ENCODE measurements around the gene PIAS2.
"Not testable (repeated sequence)": the region's sequence is repeated elsewhere in the genome, so short reads cannot be mapped to it uniquely, and the experiment has no call there.

PIAS2 gene

GRCh38 chr18:46868169-46868921, 49.0 kb downstream of the PIAS2 start:
- Histone ChIP-seq H3K4me3 (ENCODE audit: insufficient read depth, low read depth, low read length, poor library complexity, severe bottlenecking) (no peak overlapping the region), H3K9me3 (ENCODE audit: control insufficient read depth, low read length) (peaks cover 10% of the 10 kb centered on the region), H3K27me3 (replicated peaks; ENCODE audit: control insufficient read depth, insufficient read depth, low read length, poor library complexity, severe bottlenecking) (no peaks in the 10 kb centered on the region), H3K36me3 (ENCODE audit: control insufficient read depth, insufficient read depth, low read length) (peaks cover 3% of the 10 kb centered on the region), H3K4me1 (ENCODE audit: control insufficient read depth, insufficient read depth, low read length, poor library complexity, severe bottlenecking) (no peaks in the 10 kb centered on the region), H3K27ac (ENCODE audit: insufficient read depth, low read length, poor library complexity, severe bottlenecking) (no peak overlapping the region)
- DNase-seq = no peak

GRCh38 chr18:46867367-46868143, 49.8 kb downstream of the PIAS2 start:
- no peaks in the 10 kb centered on the region for H3K4me1 ChIP-seq (ENCODE audit: control insufficient read depth, insufficient read depth, low read length, poor library complexity, severe bottlenecking)
- H3K27ac ChIP-seq (ENCODE audit: insufficient read depth, low read length, poor library complexity, severe bottlenecking) = no peak overlapping the region
- no peak overlapping the region for H3K4me3 ChIP-seq (ENCODE audit: insufficient read depth, low read depth, low read length, poor library complexity, severe bottlenecking)
- peaks cover 3% of the 10 kb centered on the region for H3K36me3 ChIP-seq (ENCODE audit: control insufficient read depth, insufficient read depth, low read length)
- peaks cover 10% of the 10 kb centered on the region for H3K9me3 ChIP-seq (ENCODE audit: control insufficient read depth, low read length)
- H3K27me3 ChIP-seq (replicated peaks; ENCODE audit: control insufficient read depth, insufficient read depth, low read length, poor library complexity, severe bottlenecking) = no peaks in the 10 kb centered on the region
- DNase-seq = no peak

- Histone ChIP-seq H3K4me3 (ENCODE audit: insufficient read depth, low read depth, low read length, poor library complexity, severe bottlenecking) (no peak overlapping the region), H3K9me3 (ENCODE audit: control insufficient read depth, low read length) (peaks cover 10% of the 10 kb centered on the region), H3K4me1 (ENCODE audit: control insufficient read depth, insufficient read depth, low read length, poor library complexity, severe bottlenecking) (no peaks in the 10 kb centered on the region), H3K36me3 (ENCODE audit: control insufficient read depth, insufficient read depth, low read length) (no peaks in the 10 kb centered on the region), H3K27me3 (replicated peaks; ENCODE audit: control insufficient read depth, insufficient read depth, low read length, poor library complexity, severe bottlenecking) (no peaks in the 10 kb centered on the region), H3K27ac (ENCODE audit: insufficient read depth, low read length, poor library complexity, severe bottlenecking) (no peak overlapping the region)
- DNase-seq = no peak
Observed at GRCh38 chr18:46866523-46866922, 50.8 kb downstream of the PIAS2 start.

GRCh38 chr18:46865245-46865644, 52.1 kb downstream of the PIAS2 start:
- not testable (repeated sequence) for H3K27ac ChIP-seq (ENCODE audit: insufficient read depth, low read length, poor library complexity, severe bottlenecking); DNase-seq; H3K4me3 ChIP-seq (ENCODE audit: insufficient read depth, low read depth, low read length, poor library complexity, severe bottlenecking); H3K4me1 ChIP-seq (ENCODE audit: control insufficient read depth, insufficient read depth, low read length, poor library complexity, severe bottlenecking); H3K9me3 ChIP-seq (ENCODE audit: control insufficient read depth, low read length); H3K36me3 ChIP-seq (ENCODE audit: control insufficient read depth, insufficient read depth, low read length); H3K27me3 ChIP-seq (replicated peaks; ENCODE audit: control insufficient read depth, insufficient read depth, low read length, poor library complexity, severe bottlenecking)

GRCh38 chr18:46859855-46860254, 57.5 kb downstream of the PIAS2 start:
- no peak overlapping the region for H3K4me3 ChIP-seq (ENCODE audit: insufficient read depth, low read depth, low read length, poor library complexity, severe bottlenecking)
- H3K27me3 ChIP-seq (replicated peaks; ENCODE audit: control insufficient read depth, insufficient read depth, low read length, poor library complexity, severe bottlenecking) = no peaks in the 10 kb centered on the region
- no peaks in the 10 kb centered on the region for H3K4me1 ChIP-seq (ENCODE audit: control insufficient read depth, insufficient read depth, low read length, poor library complexity, severe bottlenecking)
- no peaks in the 10 kb centered on the region for H3K9me3 ChIP-seq (ENCODE audit: control insufficient read depth, low read length)
- no peak for DNase-seq
- H3K27ac ChIP-seq (ENCODE audit: insufficient read depth, low read length, poor library complexity, severe bottlenecking) = no peak overlapping the region
- no peaks in the 10 kb centered on the region for H3K36me3 ChIP-seq (ENCODE audit: control insufficient read depth, insufficient read depth, low read length)

DNA sequence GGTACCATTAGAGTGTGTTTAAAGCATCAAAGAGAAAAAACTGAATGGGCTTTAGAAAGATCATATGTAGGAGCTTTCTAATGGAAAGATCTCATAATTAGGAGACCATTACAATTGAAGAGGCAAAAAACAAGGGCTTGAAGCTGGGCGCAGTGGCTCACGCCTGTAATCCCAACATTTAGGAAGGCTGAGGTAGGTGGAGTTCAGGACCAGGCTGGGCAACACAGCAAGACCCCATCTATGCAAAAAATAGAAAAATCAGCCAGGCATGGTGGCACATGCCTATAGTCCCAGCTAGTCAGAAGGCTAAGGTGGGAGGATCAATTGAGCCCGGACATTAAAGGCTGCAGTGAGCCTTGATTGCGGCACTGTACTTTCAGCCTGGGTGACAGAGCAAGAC, 59.0 kb downstream of the PIAS2 start:
- H3K4me1 ChIP-seq (ENCODE audit: control insufficient read depth, insufficient read depth, low read length, poor library complexity, severe bottlenecking) = no peaks in the 10 kb centered on the region
- peaks cover 9% of the 10 kb centered on the region for H3K36me3 ChIP-seq (ENCODE audit: control insufficient read depth, insufficient read depth, low read length)
- H3K27me3 ChIP-seq (replicated peaks; ENCODE audit: control insufficient read depth, insufficient read depth, low read length, poor library complexity, severe bottlenecking) = no peaks in the 10 kb centered on the region
- no peak overlapping the region for H3K4me3 ChIP-seq (ENCODE audit: insufficient read depth, low read depth, low read length, poor library complexity, severe bottlenecking)
- no peaks in the 10 kb centered on the region for H3K9me3 ChIP-seq (ENCODE audit: control insufficient read depth, low read length)
- no peak for DNase-seq
- no peak overlapping the region for H3K27ac ChIP-seq (ENCODE audit: insufficient read depth, low read length, poor library complexity, severe bottlenecking)

DNA sequence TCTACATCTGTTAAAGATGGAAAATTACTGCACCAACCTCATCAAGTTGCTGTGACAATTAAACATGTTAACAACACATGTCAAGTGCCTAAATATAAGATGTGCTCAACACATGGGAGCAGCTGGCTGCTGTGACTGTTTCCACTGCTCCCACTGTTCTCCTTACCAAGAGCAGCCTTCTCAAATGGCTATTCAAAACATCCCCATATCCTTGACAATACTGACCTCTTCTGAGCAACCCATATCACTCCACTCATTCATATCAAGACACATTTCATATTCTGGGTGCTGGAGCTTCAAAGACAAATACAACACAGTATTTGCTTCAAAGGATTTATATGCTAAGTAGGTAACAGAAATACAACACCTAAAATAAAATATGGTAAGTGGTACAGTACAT, 60.3 kb downstream of the PIAS2 start:
- no peak for DNase-seq
- Histone ChIP-seq H3K27ac (ENCODE audit: insufficient read depth, low read length, poor library complexity, severe bottlenecking) (no peak overlapping the region), H3K27me3 (replicated peaks; ENCODE audit: control insufficient read depth, insufficient read depth, low read length, poor library complexity, severe bottlenecking) (no peaks in the 10 kb centered on the region), H3K36me3 (ENCODE audit: control insufficient read depth, insufficient read depth, low read length) (peaks cover 9% of the 10 kb centered on the region), H3K9me3 (ENCODE audit: control insufficient read depth, low read length) (no peaks in the 10 kb centered on the region), H3K4me3 (ENCODE audit: insufficient read depth, low read depth, low read length, poor library complexity, severe bottlenecking) (no peak overlapping the region), H3K4me1 (ENCODE audit: control insufficient read depth, insufficient read depth, low read length, poor library complexity, severe bottlenecking) (no peaks in the 10 kb centered on the region)

- Histone ChIP-seq H3K4me3 (ENCODE audit: insufficient read depth, low read depth, low read length, poor library complexity, severe bottlenecking) (no peak overlapping the region), H3K27me3 (replicated peaks; ENCODE audit: control insufficient read depth, insufficient read depth, low read length, poor library complexity, severe bottlenecking) (no peaks in the 10 kb centered on the region), H3K9me3 (ENCODE audit: control insufficient read depth, low read length) (no peaks in the 10 kb centered on the region), H3K27ac (ENCODE audit: insufficient read depth, low read length, poor library complexity, severe bottlenecking) (no peak overlapping the region), H3K4me1 (ENCODE audit: control insufficient read depth, insufficient read depth, low read length, poor library complexity, severe bottlenecking) (no peaks in the 10 kb centered on the region), H3K36me3 (ENCODE audit: control insufficient read depth, insufficient read depth, low read length) (peaks cover 3% of the 10 kb centered on the region)
- no peak for DNase-seq
Observed at GRCh38 chr18:46849007-46849406, 68.3 kb downstream of the PIAS2 start.

GRCh38 chr18:46843372-46843771, 73.9 kb downstream of the PIAS2 start:
- Histone ChIP-seq H3K27ac (ENCODE audit: insufficient read depth, low read length, poor library complexity, severe bottlenecking) (no peak overlapping the region), H3K4me1 (ENCODE audit: control insufficient read depth, insufficient read depth, low read length, poor library complexity, severe bottlenecking) (no peaks in the 10 kb centered on the region), H3K27me3 (replicated peaks; ENCODE audit: control insufficient read depth, insufficient read depth, low read length, poor library complexity, severe bottlenecking) (no peaks in the 10 kb centered on the region), H3K36me3 (ENCODE audit: control insufficient read depth, insufficient read depth, low read length) (no peaks in the 10 kb centered on the region), H3K9me3 (ENCODE audit: control insufficient read depth, low read length) (no peaks in the 10 kb centered on the region), H3K4me3 (ENCODE audit: insufficient read depth, low read depth, low read length, poor library complexity, severe bottlenecking) (no peak overlapping the region)
- no peak for DNase-seq

DNA sequence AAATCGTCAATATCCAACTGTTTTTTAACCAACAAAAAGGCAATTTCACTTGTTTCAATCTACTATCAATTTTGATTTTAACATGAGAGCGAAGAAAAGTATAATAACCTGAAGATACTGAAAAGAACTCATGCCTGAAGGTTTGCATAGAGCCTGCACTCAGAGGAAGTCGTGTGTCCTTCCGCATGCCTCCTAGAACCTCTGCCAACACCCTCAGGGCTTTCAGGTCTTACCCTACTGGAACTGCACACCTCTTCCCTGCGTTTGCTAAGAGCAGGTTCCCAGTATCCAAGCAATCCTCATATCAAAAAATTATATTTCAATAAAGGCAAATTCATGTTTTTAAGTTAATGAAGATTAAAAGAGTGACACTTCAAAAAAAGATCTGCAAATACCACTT, 74.7 kb downstream of the PIAS2 start:
- Histone ChIP-seq H3K27me3 (replicated peaks; ENCODE audit: control insufficient read depth, insufficient read depth, low read length, poor library complexity, severe bottlenecking) (no peaks in the 10 kb centered on the region), H3K36me3 (ENCODE audit: control insufficient read depth, insufficient read depth, low read length) (no peaks in the 10 kb centered on the region), H3K27ac (ENCODE audit: insufficient read depth, low read length, poor library complexity, severe bottlenecking) (no peak overlapping the region), H3K4me1 (ENCODE audit: control insufficient read depth, insufficient read depth, low read length, poor library complexity, severe bottlenecking) (no peaks in the 10 kb centered on the region), H3K9me3 (ENCODE audit: control insufficient read depth, low read length) (no peaks in the 10 kb centered on the region), H3K4me3 (ENCODE audit: insufficient read depth, low read depth, low read length, poor library complexity, severe bottlenecking) (no peak overlapping the region)
- no peak for DNase-seq
